ENCODE results near the gene CHCHD1.

DNA sequence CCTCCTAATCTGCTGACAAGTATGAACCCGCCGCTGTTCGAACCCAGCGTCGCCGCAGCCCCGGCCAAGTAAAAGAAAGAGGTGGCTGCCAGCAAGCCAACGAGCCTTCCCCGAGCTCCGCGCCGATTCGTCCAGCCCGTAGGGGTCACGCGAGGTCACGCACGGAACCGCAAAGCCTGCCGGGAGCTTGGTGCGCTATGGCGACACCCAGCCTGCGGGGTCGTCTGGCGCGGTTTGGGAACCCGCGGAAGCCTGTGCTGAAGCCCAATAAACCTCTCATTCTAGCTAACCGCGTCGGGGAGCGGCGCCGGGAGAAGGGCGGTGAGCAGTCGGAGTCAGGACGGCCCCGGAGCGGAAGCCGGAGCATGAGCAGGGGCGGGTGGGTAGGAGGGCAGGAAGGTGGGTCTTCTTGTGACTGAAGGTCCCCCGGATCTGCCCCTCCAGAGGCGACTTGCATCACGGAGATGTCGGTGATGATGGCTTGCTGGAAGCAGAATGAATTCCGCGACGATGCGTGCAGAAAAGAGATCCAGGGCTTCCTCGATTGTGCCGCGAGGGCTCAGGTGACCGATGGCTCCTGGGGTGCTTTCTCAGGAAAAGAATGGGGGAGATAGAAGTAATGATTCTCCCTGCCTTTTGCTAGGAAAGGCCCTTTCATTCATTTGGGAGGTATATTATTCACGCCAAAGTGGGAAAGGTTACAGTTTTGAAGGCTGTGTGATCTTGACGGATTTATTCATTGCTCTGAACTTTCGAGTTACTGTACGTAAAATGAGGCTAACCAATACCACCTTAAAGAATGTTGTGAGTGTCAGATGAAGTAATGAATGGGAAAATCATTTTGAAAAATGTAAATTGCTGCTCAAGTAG is at the start of gene CHCHD1:
- TF ChIP-seq, protein P1, sequence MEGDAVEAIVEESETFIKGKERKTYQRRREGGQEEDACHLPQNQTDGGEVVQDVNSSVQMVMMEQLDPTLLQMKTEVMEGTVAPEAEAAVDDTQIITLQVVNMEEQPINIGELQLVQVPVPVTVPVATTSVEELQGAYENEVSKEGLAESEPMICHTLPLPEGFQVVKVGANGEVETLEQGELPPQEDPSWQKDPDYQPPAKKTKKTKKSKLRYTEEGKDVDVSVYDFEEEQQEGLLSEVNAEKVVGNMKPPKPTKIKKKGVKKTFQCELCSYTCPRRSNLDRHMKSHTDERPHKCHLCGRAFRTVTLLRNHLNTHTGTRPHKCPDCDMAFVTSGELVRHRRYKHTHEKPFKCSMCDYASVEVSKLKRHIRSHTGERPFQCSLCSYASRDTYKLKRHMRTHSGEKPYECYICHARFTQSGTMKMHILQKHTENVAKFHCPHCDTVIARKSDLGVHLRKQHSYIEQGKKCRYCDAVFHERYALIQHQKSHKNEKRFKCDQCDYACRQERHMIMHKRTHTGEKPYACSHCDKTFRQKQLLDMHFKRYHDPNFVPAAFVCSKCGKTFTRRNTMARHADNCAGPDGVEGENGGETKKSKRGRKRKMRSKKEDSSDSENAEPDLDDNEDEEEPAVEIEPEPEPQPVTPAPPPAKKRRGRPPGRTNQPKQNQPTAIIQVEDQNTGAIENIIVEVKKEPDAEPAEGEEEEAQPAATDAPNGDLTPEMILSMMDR (conservative IDR thresholded peaks at IDR 0.05; ENCODE audit: low read depth, low read length) = no peak
- TF ChIP-seq EZH2phosphoT487 (IDR thresholded peaks at IDR 0.05; ENCODE audit: borderline replicate concordance, low read length) = no peak

Data from PC-3 (cell line).